ENCODE measurements around the gene RAD50. TPM values are rescaled to one million over a fixed set of nuclear protein-coding genes. Genes with fewer than 3 reads are reported as not detected.

The RAD50 gene
- total RNA-seq, 2 donors from 2014 or later: 29.5 to 37.0 TPM

GRCh38 chr5:132658381-132659302, 101.9 kb downstream of the RAD50 start:
- DNase-seq: peak; percentile 14
- Histone ChIP-seq H3K27me3 (peaks cover 18% of the 10 kb centered on the region), H3K9ac (ENCODE audit: low read depth in 2 of 2, low read length in 2 of 2) (no peak overlapping the region), H3K27ac (no peak overlapping the region), H3K36me3 (no peaks in the 10 kb centered on the region), H3K4me3 (no peak overlapping the region), H3K9me3 (no peaks in the 10 kb centered on the region), H3K4me1 (peaks cover 4% of the 10 kb centered on the region)
- no peak for TF ChIP-seq CTCF (IDR thresholded peaks at IDR 0.05)
- intact Hi-C loops (cut with DNase I): no loop called here

GRCh38 chr5:132659598-132660493, 103.1 kb downstream of the RAD50 start:
- TF ChIP-seq CTCF (IDR thresholded peaks at IDR 0.05): no peak
- H3K27ac ChIP-seq: no peak overlapping the region
- no peak overlapping the region for H3K9ac ChIP-seq (ENCODE audit: low read depth in 2 of 2, low read length in 2 of 2)
- intact Hi-C loops (cut with DNase I): no loop called here
- no peak overlapping the region for H3K4me3 ChIP-seq
- H3K36me3 ChIP-seq: no peaks in the 10 kb centered on the region
- H3K27me3 ChIP-seq: peaks cover 18% of the 10 kb centered on the region
- no peak for DNase-seq
- no peaks in the 10 kb centered on the region for H3K9me3 ChIP-seq
- H3K4me1 ChIP-seq: peaks cover 4% of the 10 kb centered on the region

- H3K27ac ChIP-seq: no peak overlapping the region
- H3K4me3 ChIP-seq: no peak overlapping the region
- no peaks in the 10 kb centered on the region for H3K9me3 ChIP-seq
- H3K27me3 ChIP-seq: peaks cover 6% of the 10 kb centered on the region
- TF ChIP-seq CTCF (IDR thresholded peaks at IDR 0.05): no peak
- peaks cover 2% of the 10 kb centered on the region for H3K4me1 ChIP-seq
- no peak overlapping the region for H3K9ac ChIP-seq (ENCODE audit: low read depth in 2 of 2, low read length in 2 of 2)
- DNase-seq: no peak
- intact Hi-C loops (cut with DNase I): no loop called here
- H3K36me3 ChIP-seq: no peaks in the 10 kb centered on the region
Observed at GRCh38 chr5:132661231-132662003, 104.6 kb downstream of the RAD50 start.

- Histone ChIP-seq H3K36me3 (no peaks in the 10 kb centered on the region), H3K4me1 (no peaks in the 10 kb centered on the region), H3K27ac (no peak overlapping the region), H3K9me3 (no peaks in the 10 kb centered on the region), H3K4me3 (no peak overlapping the region), H3K9ac (ENCODE audit: low read depth in 2 of 2, low read length in 2 of 2) (no peak overlapping the region), H3K27me3 (peaks cover under 1% of the 10 kb centered on the region)
- intact Hi-C loops (cut with DNase I): no loop called here
- no peak for TF ChIP-seq CTCF (IDR thresholded peaks at IDR 0.05)
- no peak for DNase-seq
Observed at GRCh38 chr5:132662004-132662401, 105.2 kb downstream of the RAD50 start.
